ENCODE data around the gene CEACAM19.

CEACAM19 gene

DNA sequence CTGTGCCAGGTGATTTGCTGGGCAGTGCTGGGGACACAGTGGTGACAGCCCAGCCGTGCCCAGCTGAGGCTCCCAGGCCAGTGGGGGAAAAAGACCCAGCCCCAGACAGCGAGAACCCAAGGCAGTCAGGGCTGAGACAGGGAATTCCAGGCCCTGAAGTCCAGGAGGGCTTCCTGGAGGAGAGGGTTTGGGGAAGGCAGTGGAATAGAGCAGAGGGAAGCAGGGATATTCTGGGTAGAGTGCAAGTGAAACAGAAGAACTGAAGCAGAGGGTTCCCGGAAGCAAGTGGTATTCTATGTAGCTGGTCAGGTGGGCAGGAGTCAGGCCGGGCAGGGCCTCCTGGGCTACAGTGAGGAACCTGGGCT, 26.4 kb downstream of the CEACAM19 start:
- no peak overlapping the region for H3K4me3 ChIP-seq (ENCODE audit: low read length, poor library complexity, severe bottlenecking)
- no peaks in the 10 kb centered on the region for H3K27me3 ChIP-seq (ENCODE audit: insufficient read depth, low read length, poor library complexity, severe bottlenecking)
- H3K79me2 ChIP-seq (ENCODE audit: insufficient read depth, low read length), result no peaks in the 10 kb centered on the region
- no peak overlapping the region for H3K9ac ChIP-seq (ENCODE audit: low read depth, low read length, poor library complexity, severe bottlenecking)
- no peaks in the 10 kb centered on the region for H3K9me2 ChIP-seq (replicated peaks; ENCODE audit: low read depth, low read length)
- H3K9me3 ChIP-seq (ENCODE audit: insufficient read depth, low read depth, low read length), result no peaks in the 10 kb centered on the region
- TF ChIP-seq, protein P1, sequence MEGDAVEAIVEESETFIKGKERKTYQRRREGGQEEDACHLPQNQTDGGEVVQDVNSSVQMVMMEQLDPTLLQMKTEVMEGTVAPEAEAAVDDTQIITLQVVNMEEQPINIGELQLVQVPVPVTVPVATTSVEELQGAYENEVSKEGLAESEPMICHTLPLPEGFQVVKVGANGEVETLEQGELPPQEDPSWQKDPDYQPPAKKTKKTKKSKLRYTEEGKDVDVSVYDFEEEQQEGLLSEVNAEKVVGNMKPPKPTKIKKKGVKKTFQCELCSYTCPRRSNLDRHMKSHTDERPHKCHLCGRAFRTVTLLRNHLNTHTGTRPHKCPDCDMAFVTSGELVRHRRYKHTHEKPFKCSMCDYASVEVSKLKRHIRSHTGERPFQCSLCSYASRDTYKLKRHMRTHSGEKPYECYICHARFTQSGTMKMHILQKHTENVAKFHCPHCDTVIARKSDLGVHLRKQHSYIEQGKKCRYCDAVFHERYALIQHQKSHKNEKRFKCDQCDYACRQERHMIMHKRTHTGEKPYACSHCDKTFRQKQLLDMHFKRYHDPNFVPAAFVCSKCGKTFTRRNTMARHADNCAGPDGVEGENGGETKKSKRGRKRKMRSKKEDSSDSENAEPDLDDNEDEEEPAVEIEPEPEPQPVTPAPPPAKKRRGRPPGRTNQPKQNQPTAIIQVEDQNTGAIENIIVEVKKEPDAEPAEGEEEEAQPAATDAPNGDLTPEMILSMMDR (conservative IDR thresholded peaks at IDR 0.05; ENCODE audit: low read length), result no peak
- no peak for TF ChIP-seq EZH2phosphoT487 (IDR thresholded peaks at IDR 0.05; ENCODE audit: borderline replicate concordance)
- no peaks in the 10 kb centered on the region for H4K20me1 ChIP-seq (ENCODE audit: insufficient read depth, low read length, poor library complexity, severe bottlenecking)
- H2AFZ ChIP-seq (ENCODE audit: low read length), result no peak overlapping the region
- H3K4me1 ChIP-seq (ENCODE audit: insufficient read depth, low read length, poor library complexity, severe bottlenecking), result no peaks in the 10 kb centered on the region
- no peaks in the 10 kb centered on the region for H3F3A ChIP-seq (ENCODE audit: low read depth)
- H3K36me3 ChIP-seq (ENCODE audit: insufficient read depth, low read length), result no peaks in the 10 kb centered on the region
- no peak overlapping the region for H3K4me2 ChIP-seq (ENCODE audit: low read depth, low read length, poor library complexity, severe bottlenecking)

- Histone ChIP-seq H4K20me1 (ENCODE audit: insufficient read depth, low read length, poor library complexity, severe bottlenecking) (no peaks in the 10 kb centered on the region), H3K9me3 (ENCODE audit: insufficient read depth, low read depth, low read length) (no peaks in the 10 kb centered on the region), H3K9ac (ENCODE audit: low read depth, low read length, poor library complexity, severe bottlenecking) (no peak within 1 kb of the TSS)
Measured at GRCh38 chr19:44698492-44699201, 27.4 kb downstream of the CEACAM19 start, which contains the start of gene CEACAM16. Gene CEACAM16, plus strand, starts transcription at chr19:44699151. Its CDS starts 2,306 bp downstream, at chr19:44701457.

DNA sequence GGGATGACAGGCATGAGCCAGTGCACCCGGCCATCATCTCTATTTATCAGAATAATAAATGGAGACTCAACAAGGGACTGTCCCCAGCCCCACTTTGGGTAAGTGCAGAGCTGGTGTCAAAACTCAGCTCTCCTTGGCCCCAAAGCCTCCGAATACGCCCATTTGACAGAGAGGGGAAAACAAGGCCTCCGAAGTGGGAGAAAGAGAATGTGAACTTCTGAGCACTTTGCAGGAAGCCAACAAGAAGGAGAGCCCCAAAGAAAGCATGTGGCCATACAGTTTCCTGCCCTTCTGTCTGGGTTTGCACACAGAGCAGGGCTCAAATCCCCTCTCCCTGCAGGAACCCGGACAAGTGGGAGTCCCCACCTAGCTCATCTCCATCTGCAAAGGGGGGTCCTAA, 29.3 kb downstream of the CEACAM19 start:
- H3F3A ChIP-seq (ENCODE audit: low read depth), result no peaks in the 10 kb centered on the region
- TF ChIP-seq, protein P1 (conservative IDR thresholded peaks at IDR 0.05; ENCODE audit: low read length), result no peak
- TF ChIP-seq EZH2phosphoT487 (IDR thresholded peaks at IDR 0.05; ENCODE audit: borderline replicate concordance), result no peak
- no peaks in the 10 kb centered on the region for H3K9me3 ChIP-seq (ENCODE audit: insufficient read depth, low read depth, low read length)
- no peaks in the 10 kb centered on the region for H4K20me1 ChIP-seq (ENCODE audit: insufficient read depth, low read length, poor library complexity, severe bottlenecking)
- no peaks in the 10 kb centered on the region for H3K79me2 ChIP-seq (ENCODE audit: insufficient read depth, low read length)
- H2AFZ ChIP-seq (ENCODE audit: low read length), result no peak overlapping the region
- no peak overlapping the region for H3K4me2 ChIP-seq (ENCODE audit: low read depth, low read length, poor library complexity, severe bottlenecking)
- no peaks in the 10 kb centered on the region for H3K36me3 ChIP-seq (ENCODE audit: insufficient read depth, low read length)
- no peaks in the 10 kb centered on the region for H3K4me1 ChIP-seq (ENCODE audit: insufficient read depth, low read length, poor library complexity, severe bottlenecking)
- H3K9me2 ChIP-seq (replicated peaks; ENCODE audit: low read depth, low read length), result no peaks in the 10 kb centered on the region
- no peak overlapping the region for H3K4me3 ChIP-seq (ENCODE audit: low read length, poor library complexity, severe bottlenecking)
- H3K27me3 ChIP-seq (ENCODE audit: insufficient read depth, low read length, poor library complexity, severe bottlenecking), result no peaks in the 10 kb centered on the region
- H3K9ac ChIP-seq (ENCODE audit: low read depth, low read length, poor library complexity, severe bottlenecking), result no peak overlapping the region

More at GRCh38 chr19:44698492-44699201, 27.4 kb downstream of the CEACAM19 start, which contains the start of gene CEACAM16:
- Histone ChIP-seq H3K27me3 (ENCODE audit: insufficient read depth, low read length, poor library complexity, severe bottlenecking) (no peaks in the 10 kb centered on the region), H3K36me3 (ENCODE audit: insufficient read depth, low read length) (no peaks in the 10 kb centered on the region), H3K79me2 (ENCODE audit: insufficient read depth, low read length) (no peaks in the 10 kb centered on the region), H3K4me3 (ENCODE audit: low read length, poor library complexity, severe bottlenecking) (no peak within 1 kb of the TSS), H3K9me2 (replicated peaks; ENCODE audit: low read depth, low read length) (no peaks in the 10 kb centered on the region), H3K4me2 (ENCODE audit: low read depth, low read length, poor library complexity, severe bottlenecking) (no peak within 1 kb of the TSS), H3K4me1 (ENCODE audit: insufficient read depth, low read length, poor library complexity, severe bottlenecking) (no peaks in the 10 kb centered on the region), H3F3A (ENCODE audit: low read depth) (no peaks in the 10 kb centered on the region), H2AFZ (ENCODE audit: low read length) (no peak within 1 kb of the TSS)
- TF ChIP-seq, protein P1 (conservative IDR thresholded peaks at IDR 0.05; ENCODE audit: low read length), result no peak
- TF ChIP-seq EZH2phosphoT487 (IDR thresholded peaks at IDR 0.05; ENCODE audit: borderline replicate concordance), result no peak

Measured in Loucy (cell line).